HuH-7.5 (cell line): ENCODE measurements around the gene MIA.
"Not testable (repeated sequence)": the region's sequence is repeated elsewhere in the genome, so short reads cannot be mapped to it uniquely, and the experiment has no call there.

Experiments
- DNase-seq: peaks from one replicate; pipeline ENCODE4 v3.0.0; 2011; ENCODE audit warnings: low spot score

The MIA gene

DNA sequence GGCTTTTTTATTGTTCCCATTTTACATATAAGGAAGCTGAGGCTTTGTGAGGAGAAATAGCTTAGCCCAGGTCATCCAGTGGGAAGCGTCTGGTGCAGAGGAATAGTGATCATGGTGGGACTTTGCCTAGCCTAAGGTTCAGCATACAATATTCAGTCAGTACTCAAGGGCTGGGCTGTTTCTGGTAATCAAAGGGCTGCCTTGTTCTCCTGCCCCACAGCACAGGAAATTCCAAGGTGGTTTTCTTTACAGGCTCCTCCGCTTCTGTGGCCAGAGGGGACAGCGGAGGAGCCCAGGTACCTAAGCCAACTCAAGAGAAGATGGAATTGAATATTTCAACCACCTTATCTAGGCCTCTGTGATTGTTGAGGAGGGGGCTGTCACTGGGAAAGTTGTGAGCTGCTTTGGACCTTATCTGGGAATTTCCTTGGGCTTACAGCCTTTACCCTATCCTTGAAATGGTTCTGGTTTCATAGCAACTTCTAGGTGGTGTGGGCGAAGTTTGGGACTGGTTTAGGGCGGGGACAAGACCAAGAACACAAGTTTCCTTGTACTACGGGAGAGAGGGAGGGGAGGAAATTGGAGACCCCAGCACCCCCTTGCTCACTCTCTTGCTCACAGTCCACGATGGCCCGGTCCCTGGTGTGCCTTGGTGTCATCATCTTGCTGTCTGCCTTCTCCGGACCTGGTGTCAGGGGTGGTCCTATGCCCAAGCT is at the start of gene MIA:
MIA (plus strand) TSS at position 606 of the 716 bp plus-strand sequence; CDS start at position 628, 22 bp downstream.
- DNase-seq = no peak

DNA sequence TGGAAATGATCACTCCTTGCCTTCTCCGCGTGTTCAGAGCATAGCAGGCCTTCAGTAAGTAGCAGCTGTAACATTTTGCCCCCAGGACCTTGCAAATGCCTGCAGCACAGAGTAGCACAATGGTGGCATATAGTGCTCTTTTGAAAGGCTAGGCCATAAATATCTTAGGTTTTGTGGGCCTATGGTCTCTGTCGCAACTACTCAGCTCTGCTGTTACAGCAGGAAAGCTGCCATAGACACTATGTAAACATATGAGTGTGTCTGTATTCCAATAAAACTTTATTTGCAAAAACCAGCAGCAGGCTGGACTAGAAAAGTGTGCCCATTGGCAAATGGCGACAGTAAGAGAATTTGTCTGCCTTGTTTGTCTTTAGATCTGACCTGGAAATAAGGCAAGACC is 49.0 kb upstream of the MIA start:
- DNase-seq = no peak

DNA sequence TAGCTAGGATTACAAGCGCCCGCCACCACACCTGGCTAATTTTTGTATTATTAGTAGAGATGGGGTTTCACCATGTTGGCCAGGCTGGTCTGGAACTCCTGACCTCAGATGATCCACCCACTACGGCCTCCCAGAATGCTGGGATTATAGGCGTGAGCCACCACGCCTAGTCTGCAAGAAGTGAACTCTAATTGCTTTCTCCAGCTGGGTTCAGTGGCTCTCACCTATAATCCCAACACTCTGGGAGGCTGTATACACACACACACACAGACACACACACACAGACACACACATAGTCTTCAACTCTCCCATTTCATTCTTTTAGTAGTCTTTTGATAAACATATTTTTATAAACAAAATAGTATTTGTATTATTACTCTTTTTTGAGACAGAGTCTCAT is 45.3 kb upstream of the MIA start:
- not testable (repeated sequence) for DNase-seq

DNA sequence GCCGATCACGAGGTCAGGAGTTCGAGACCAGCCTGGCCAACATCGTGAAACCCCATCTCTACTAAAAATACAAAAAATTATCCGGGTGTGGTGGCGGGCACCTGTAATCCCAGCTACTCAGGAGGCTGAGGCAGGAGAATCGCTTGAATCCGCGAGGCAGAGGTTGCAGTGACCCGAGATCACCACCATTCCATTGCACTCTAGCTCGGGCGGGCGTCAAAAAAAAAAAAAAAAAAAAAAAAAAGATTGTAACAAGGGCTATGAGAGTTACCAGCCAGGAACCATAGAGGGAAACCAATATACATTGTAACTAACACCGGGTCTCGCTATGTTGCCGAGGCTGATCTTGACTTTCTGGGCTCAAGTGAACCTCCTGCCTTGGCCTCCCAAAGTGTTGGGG is 43.0 kb upstream of the MIA start:
- not testable (repeated sequence) for DNase-seq

DNA sequence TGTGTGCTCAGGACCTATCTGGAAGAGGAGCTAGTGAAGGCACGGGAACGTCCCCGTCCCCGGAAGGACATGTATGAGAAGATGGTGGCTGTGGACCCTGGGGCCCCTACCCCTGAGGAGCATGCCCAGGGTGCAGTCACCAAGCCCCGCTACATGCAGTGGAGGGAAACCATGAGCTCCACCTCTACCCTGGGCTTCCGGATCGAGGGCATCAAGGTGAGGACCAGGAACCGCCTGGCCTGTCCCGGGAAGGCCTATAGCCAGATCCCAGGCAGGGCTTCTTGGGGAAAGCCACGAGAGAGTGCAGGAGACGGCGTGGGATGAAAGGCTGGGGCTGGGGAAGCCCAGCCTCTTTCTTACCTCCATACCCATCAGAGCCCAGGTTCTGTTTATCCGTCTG is 42.2 kb upstream of the MIA start:
- DNase-seq = no peak

- DNase-seq = no peak
Observed at GRCh38 chr19:40735013-40735771, 40.1 kb upstream of the MIA start.

DNA sequence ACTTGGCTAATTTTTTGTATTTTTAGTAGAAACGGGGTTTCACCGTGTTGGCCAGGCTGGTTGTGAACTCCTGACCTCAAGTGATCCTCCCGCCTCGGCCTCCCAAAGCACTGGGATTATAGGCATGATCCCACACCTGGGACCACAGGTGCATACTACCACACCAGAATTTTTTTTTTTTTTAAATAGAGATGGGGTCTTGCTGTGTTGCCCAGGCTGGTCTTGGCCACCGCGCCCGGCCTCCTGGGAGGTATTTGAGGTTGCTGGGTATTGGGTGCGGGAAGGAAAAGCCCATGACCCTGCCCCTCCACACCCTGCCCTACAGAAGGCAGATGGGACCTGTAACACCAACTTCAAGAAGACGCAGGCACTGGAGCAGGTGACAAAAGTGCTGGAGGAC is 38.7 kb upstream of the MIA start:
- no peak for DNase-seq

DNA sequence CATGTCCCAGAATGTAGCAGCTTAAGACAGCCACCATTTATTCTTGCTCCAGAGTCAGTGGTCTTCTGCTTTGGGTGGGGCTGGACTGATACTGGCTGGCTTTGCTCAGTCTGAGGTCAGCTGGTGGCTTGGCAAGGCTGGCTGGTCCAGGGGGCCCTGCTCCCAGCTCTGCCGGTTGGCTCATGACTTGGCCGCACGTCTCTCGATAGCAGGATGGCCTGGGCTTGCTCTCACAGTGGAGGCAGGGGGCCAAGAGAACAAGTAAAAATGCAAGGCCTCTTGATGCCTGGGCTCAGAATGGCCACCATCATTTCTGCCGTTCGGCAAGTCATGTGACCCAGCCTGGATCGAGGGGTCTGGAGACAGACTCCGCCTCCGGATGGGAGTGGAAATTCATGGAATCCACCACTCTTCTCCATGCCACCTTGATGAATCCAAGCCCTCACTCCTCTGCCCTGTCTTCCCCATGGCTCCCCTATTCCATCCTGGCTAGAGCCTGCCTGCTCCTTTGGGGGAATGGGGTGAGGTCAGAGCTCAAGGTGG is 38.1 kb upstream of the MIA start:
- DNase-seq = no peak

DNA sequence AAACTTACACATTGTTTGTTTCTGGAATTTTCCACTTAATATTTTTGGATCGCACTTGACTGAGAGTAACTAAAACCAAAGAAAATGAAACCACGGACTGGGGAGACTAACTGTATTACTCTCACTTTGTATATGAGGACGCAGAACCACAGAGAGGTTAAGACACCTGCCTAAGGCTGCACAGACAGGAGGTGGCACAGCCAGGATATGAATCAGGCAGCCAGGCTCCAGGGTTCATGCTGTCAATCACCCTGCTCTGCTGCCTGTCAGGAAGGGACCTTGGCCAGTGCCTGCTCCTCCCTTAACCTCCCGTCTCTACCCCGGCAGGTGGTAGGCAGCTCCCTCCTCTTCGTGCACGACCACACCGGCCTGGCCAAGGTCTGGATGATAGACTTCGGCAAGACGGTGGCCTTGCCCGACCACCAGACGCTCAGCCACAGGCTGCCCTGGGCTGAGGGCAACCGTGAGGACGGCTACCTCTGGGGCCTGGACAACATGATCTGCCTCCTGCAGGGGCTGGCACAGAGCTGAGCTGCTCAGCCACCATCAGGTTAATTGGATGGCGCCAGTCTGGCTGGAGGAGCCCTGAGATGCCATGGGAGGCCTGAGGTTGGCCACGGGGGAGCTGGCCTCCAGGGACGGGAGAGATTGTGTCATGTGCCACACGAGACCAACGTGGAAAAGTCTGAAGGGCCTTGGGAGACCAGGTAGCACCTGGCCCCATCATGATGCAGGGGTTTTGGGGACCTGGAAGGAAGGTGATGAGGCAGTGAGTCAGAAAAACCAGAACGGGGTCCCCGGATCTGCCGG is 36.1 kb upstream of the MIA start:
- no peak for DNase-seq

GRCh38 chr19:40739871-40740703 is 35.2 kb upstream of the MIA start:
- DNase-seq = no peak

GRCh38 chr19:40740747-40741146 is 34.6 kb upstream of the MIA start:
- DNase-seq = no peak

- no peak for DNase-seq
Observed at GRCh38 chr19:40741527-40742390, 33.6 kb upstream of the MIA start.

DNA sequence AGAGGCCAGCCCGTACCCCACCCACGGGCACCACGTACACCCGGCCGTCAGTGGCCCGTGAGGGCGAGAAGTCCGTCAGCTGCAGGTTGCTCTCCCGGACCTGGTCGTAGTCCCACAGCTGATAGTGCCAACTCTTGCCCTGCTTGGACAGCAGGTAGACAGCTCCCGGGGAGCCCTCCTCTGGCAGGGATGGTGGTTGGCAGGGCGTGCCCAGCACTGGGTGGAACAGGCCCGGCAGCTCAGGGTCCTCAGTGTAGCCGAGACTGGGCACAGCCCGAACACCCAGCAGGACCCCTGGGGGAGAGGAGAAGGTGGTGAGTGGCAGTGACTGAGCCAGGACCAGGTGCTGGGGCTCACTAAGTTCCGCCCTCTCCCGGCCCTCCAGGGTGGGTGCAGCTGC is 32.8 kb upstream of the MIA start:
- DNase-seq = no peak

DNA sequence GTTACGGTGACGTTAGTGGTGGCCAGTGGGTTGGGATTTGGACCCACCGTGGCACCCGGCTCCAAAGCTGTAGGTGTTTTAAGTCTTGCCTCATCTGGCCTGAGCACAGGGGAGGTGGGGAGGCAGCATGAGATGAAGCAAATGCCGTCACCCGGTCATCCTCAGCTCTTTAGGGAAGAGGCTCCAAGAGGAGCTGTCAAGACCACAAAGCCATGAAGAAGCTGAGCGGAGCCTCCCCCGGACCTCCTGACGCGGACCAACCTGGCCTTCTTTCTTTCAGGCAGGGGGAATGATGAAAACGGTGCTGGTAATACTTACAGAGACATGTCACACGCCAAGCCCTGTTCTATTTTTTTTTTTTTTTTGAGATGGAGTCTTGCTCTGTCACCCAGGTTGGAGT is 32.4 kb upstream of the MIA start:
- no peak for DNase-seq

DNA sequence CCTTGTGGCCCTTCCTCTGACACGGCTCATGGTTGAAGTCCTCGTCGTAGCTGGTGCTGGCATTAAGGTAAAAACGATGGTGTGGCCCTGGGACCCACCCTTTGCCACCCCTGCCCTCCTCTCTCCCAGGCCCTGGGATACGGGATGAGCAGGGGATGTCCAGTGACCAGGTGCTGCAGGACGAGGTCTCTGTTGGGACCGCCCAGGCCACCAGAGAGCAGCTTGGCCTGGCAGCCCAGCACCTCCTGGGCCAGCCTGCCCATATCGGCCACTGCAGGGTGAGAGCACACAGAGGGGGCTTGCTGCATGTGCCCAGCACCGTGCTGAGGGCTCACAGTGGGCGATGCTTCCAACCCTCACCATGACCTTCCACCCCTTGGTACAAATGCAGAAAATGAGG is 31.4 kb upstream of the MIA start:
- DNase-seq = no peak

GRCh38 chr19:40744554-40745401 is 30.5 kb upstream of the MIA start:
- peak; percentile 43 for DNase-seq

- no peak for DNase-seq
Observed at GRCh38 chr19:40745402-40745780, 29.9 kb upstream of the MIA start.

DNA sequence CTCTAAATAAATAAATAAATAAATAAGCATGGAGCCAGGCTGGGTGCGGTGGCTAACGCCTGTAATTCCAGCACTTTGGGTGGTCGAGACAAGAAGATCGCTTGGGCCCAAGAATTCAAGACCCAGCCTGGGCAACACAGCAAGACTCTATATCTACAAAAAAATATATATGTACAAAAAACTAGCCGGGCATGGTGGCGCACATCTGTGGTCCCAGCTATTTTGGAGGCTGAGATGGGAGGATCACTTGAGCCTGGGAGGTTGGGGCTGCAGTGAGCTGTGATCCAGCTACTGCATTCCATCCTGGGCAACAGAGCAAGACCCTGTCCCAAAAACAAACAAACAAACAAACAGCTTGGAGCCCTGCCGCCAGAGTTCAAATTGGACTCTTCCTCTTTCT is 27.8 kb upstream of the MIA start:
- DNase-seq = no peak

DNA sequence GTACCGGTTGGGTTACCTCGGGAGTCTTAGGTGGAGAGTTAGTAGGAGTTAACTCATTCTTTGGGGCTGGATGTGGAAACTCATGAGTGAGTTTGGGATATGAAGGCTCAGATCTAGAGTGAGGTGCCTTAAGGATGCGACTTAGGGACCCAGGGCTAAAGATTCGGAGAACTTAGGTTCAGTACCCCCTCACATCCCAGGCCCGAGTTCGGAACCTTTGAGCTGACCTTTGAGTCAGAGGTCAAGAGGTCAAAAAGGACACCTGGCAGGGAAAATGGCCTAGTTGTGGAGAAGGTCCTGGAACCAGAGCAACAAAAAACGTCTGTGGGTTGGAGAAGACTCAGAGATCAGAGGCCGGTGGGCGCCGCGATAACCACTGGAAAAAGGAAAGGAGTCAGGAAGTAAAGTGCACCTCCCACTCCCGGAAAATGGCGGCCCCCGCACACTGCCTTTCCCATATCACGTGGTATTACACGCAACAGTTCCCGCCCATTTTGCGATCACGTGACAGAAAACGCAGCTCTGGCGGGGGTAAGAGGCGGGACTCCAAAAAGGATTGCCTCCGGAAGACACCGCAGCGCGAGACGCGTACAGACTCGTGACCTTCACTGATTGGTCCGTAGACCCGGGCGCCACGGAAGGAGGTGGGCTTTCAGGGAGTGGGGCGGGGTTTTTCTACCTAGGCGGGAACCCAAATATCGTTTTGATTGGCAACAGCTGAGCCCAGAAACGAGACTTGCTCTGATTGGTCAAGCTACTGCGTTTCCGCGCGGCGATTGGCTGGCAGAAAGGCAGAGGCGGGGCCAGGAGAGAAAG is 25.1 kb upstream of the MIA start, which contains the start of gene ACTMAP:
ACTMAP (minus strand) TSS at position 420 of the 816 bp plus-strand sequence. CDS start 674 bp downstream, outside the sequence.
- DNase-seq = peak; percentile 96
